Measurements from ENCODE around the gene FTCD. TPM values are rescaled to one million over a fixed set of nuclear protein-coding genes. Genes with fewer than 3 reads are reported as not detected.

FTCD gene
- total and polyA plus RNA-seq, 2 donors (not counting 3 experiments of a cell fraction or from before 2014, with no cell fraction given), result 0.06 to 1.2 TPM

GRCh38 chr21:46124083-46124925 lies 31.1 kb downstream of the FTCD start:
- Histone ChIP-seq H3K27me3 (ENCODE audit: control insufficient read depth in 2 of 2, insufficient read depth in 2 of 2, low read length in 2 of 2) (no peaks in the 10 kb centered on the region), H3K4me3 (replicated peaks in 1 of 3; ENCODE audit: insufficient read depth in 1 of 3, low read depth in 1 of 3, low read length in 3 of 3) (no peak overlapping the region), H3K9ac (replicated peaks; ENCODE audit: extremely low read depth, insufficient read depth, low read length) (no peak overlapping the region), H3K9me3 (replicated peaks; ENCODE audit: control insufficient read depth, insufficient read depth, low read length) (no peaks in the 10 kb centered on the region), H4K20me1 (replicated peaks; ENCODE audit: control insufficient read depth, extremely low read depth, insufficient read depth, low read length) (no peaks in the 10 kb centered on the region), H3K4me1 (ENCODE audit: control insufficient read depth, extremely low read depth, insufficient read depth, low read length) (no peaks in the 10 kb centered on the region), H3K27ac (ENCODE audit: insufficient read depth, low read depth, low read length) (no peak overlapping the region), H2AFZ (ENCODE audit: low read depth, low read length) (no peak overlapping the region), H3K36me3 (ENCODE audit: control insufficient read depth in 2 of 2, extremely low read depth in 1 of 2, insufficient read depth in 2 of 2, low read length in 2 of 2) (no peaks in the 10 kb centered on the region), H3K9me1 (replicated peaks; ENCODE audit: control insufficient read depth, extremely low read depth, insufficient read depth, low read length) (no peaks in the 10 kb centered on the region), H3K4me2 (ENCODE audit: insufficient read depth, low read length) (no peak overlapping the region), H3K79me2 (ENCODE audit: control insufficient read depth, insufficient read depth, low read length) (no peaks in the 10 kb centered on the region)
- DNase-seq (ENCODE audit: low read depth, low spot score) (no peak), FAIRE-seq (no peak)
- BruUV-seq (replicated peaks), result no TSS peak
- ChIA-PET CTCF (no interaction called here), POLR2A (no interaction called here)
- TF ChIP-seq GATA2 (IDR thresholded peaks at IDR 0.05; ENCODE audit: insufficient read depth, insufficient read length, low read depth, low read length), result no peak
- no peak for TF ChIP-seq POLR2AphosphoS5 (IDR thresholded peaks at IDR 0.05; ENCODE audit: insufficient read depth, low read depth, low read length)
- TF ChIP-seq POLR2A (IDR thresholded peaks at IDR 0.05; ENCODE audit: low read depth, low read length), result no peak
- intact Hi-C loops (cut with micrococcal nuclease) (no loop called here), dilution Hi-C loops (cut with MboI; ENCODE audit: extremely low pct_ligation_motif_present, low sequenced_read_pairs) (no loop called here)

GRCh38 chr21:46122758-46123683 lies 32.4 kb downstream of the FTCD start:
- Histone ChIP-seq H3K27ac (ENCODE audit: insufficient read depth, low read depth, low read length) (no peak overlapping the region), H3K4me3 (replicated peaks in 1 of 3; ENCODE audit: insufficient read depth in 1 of 3, low read depth in 1 of 3, low read length in 3 of 3) (no peak overlapping the region), H3K4me2 (ENCODE audit: insufficient read depth, low read length) (no peak overlapping the region), H3K9me3 (replicated peaks; ENCODE audit: control insufficient read depth, insufficient read depth, low read length) (no peaks in the 10 kb centered on the region), H2AFZ (ENCODE audit: low read depth, low read length) (no peak overlapping the region), H3K79me2 (ENCODE audit: control insufficient read depth, insufficient read depth, low read length) (no peaks in the 10 kb centered on the region), H4K20me1 (replicated peaks; ENCODE audit: control insufficient read depth, extremely low read depth, insufficient read depth, low read length) (no peaks in the 10 kb centered on the region), H3K36me3 (ENCODE audit: control insufficient read depth in 2 of 2, extremely low read depth in 1 of 2, insufficient read depth in 2 of 2, low read length in 2 of 2) (no peaks in the 10 kb centered on the region), H3K9me1 (replicated peaks; ENCODE audit: control insufficient read depth, extremely low read depth, insufficient read depth, low read length) (no peaks in the 10 kb centered on the region), H3K4me1 (ENCODE audit: control insufficient read depth, extremely low read depth, insufficient read depth, low read length) (no peaks in the 10 kb centered on the region), H3K27me3 (ENCODE audit: control insufficient read depth in 2 of 2, insufficient read depth in 2 of 2, low read length in 2 of 2) (no peaks in the 10 kb centered on the region), H3K9ac (replicated peaks; ENCODE audit: extremely low read depth, insufficient read depth, low read length) (no peak overlapping the region)
- ChIA-PET POLR2A (no interaction called here), CTCF (interaction anchor here (0.8 kb wide), 1 partner anchor 42 kb away, joined by 3 read pairs; no protein-coding TSS in a partner anchor)
- BruUV-seq (replicated peaks), result no TSS peak
- TF ChIP-seq POLR2A (IDR thresholded peaks at IDR 0.05; ENCODE audit: low read depth, low read length), result no peak
- no peak for TF ChIP-seq JUN (IDR thresholded peaks at IDR 0.05; ENCODE audit: borderline replicate concordance, insufficient read depth, insufficient read length, low read depth)
- DNase-seq (ENCODE audit: low read depth, low spot score) (no peak), FAIRE-seq (no peak)
- dilution Hi-C loops (cut with MboI; ENCODE audit: extremely low pct_ligation_motif_present, low sequenced_read_pairs) (no loop called here), intact Hi-C loops (cut with micrococcal nuclease) (no loop called here)

All from endothelial cell of umbilical vein (primary cell).